Measurements from ENCODE around the gene PHACTR3.

Gene PHACTR3

GRCh38 chr20:59816146-59816738 is 211.9 kb downstream of the PHACTR3 start:
- no peak for DNase-seq (ENCODE audit: low spot score)

GRCh38 chr20:59817406-59817805 is 213.1 kb downstream of the PHACTR3 start:
- no peak for DNase-seq (ENCODE audit: low spot score)

GRCh38 chr20:59817846-59818615 is 213.7 kb downstream of the PHACTR3 start:
- DNase-seq (ENCODE audit: low spot score) = no peak

- no peak for DNase-seq (ENCODE audit: low spot score)
These were observed 214.6 kb downstream of the PHACTR3 start for GRCh38 chr20:59818911-59819310.

GRCh38 chr20:59819496-59820203 is 215.3 kb downstream of the PHACTR3 start:
- DNase-seq (ENCODE audit: low spot score) = no peak

GRCh38 chr20:59820204-59821041 is 216.1 kb downstream of the PHACTR3 start:
- DNase-seq (ENCODE audit: low spot score) = peak; percentile 77

- no peak for DNase-seq (ENCODE audit: low spot score)
These were observed 216.9 kb downstream of the PHACTR3 start for GRCh38 chr20:59821201-59821600.

- no peak for DNase-seq (ENCODE audit: low spot score)
These were observed 217.4 kb downstream of the PHACTR3 start for GRCh38 chr20:59821788-59822187.

- DNase-seq (ENCODE audit: low spot score) = no peak
These were observed 218.1 kb downstream of the PHACTR3 start for GRCh38 chr20:59822291-59823029.

GRCh38 chr20:59823030-59823423 is 218.7 kb downstream of the PHACTR3 start:
- no peak for DNase-seq (ENCODE audit: low spot score)

- DNase-seq (ENCODE audit: low spot score) = peak; percentile 38
These were observed 219.3 kb downstream of the PHACTR3 start for GRCh38 chr20:59823491-59824259.

- no peak for DNase-seq (ENCODE audit: low spot score)
These were observed 220.6 kb downstream of the PHACTR3 start for GRCh38 chr20:59824711-59825562.

- DNase-seq (ENCODE audit: low spot score) = no peak
These were observed 221.2 kb downstream of the PHACTR3 start for GRCh38 chr20:59825563-59825920.

- no peak for DNase-seq (ENCODE audit: low spot score)
These were observed 221.8 kb downstream of the PHACTR3 start for GRCh38 chr20:59825944-59826759.

GRCh38 chr20:59827138-59828056 is 223.1 kb downstream of the PHACTR3 start:
- DNase-seq (ENCODE audit: low spot score) = no peak

- DNase-seq (ENCODE audit: low spot score) = no peak
These were observed 224.0 kb downstream of the PHACTR3 start for GRCh38 chr20:59828125-59829053.
